Measurements from ENCODE around the gene MVK. TPM values are rescaled to one million over a fixed set of nuclear protein-coding genes. Genes with fewer than 3 reads are reported as not detected.

Gene MVK
- total RNA-seq, 2 donors from 2014 or later, result 12.8 to 22.6 TPM

- Mint-ChIP-seq H3K9me3 (no peaks in the 10 kb centered on the region), H3K4me3 (no peak overlapping the region), H3K4me1 (peaks cover 10% of the 10 kb centered on the region), H3K27ac (no peak overlapping the region), H3K27me3 (ENCODE audit: insufficient read depth) (peaks cover 9% of the 10 kb centered on the region), H3K36me3 (ENCODE audit: low read depth) (no peaks in the 10 kb centered on the region)
- TF ChIP-seq, protein P1, sequence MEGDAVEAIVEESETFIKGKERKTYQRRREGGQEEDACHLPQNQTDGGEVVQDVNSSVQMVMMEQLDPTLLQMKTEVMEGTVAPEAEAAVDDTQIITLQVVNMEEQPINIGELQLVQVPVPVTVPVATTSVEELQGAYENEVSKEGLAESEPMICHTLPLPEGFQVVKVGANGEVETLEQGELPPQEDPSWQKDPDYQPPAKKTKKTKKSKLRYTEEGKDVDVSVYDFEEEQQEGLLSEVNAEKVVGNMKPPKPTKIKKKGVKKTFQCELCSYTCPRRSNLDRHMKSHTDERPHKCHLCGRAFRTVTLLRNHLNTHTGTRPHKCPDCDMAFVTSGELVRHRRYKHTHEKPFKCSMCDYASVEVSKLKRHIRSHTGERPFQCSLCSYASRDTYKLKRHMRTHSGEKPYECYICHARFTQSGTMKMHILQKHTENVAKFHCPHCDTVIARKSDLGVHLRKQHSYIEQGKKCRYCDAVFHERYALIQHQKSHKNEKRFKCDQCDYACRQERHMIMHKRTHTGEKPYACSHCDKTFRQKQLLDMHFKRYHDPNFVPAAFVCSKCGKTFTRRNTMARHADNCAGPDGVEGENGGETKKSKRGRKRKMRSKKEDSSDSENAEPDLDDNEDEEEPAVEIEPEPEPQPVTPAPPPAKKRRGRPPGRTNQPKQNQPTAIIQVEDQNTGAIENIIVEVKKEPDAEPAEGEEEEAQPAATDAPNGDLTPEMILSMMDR (conservative IDR thresholded peaks at IDR 0.05), result no peak
- H3K9me3 ChIP-seq (ENCODE audit: control insufficient read depth, low read length), result no peaks in the 10 kb centered on the region
- WGBS, 2 experiments (ENCODE audit: insufficient coverage in 1 of 2, insufficient read length in 1 of 2), result 88 to 92% methylated on average over 8 to 10 of the region's 10 CpGs
- H3K9ac ChIP-seq (ENCODE audit: extremely low read depth, low read length, poor library complexity, severe bottlenecking), result no peak overlapping the region
- no peak overlapping the region for H3K27ac ChIP-seq (ENCODE audit: low read depth, low read length)
- H3K36me3 ChIP-seq (ENCODE audit: control insufficient read depth, insufficient read depth, low read length), result no peaks in the 10 kb centered on the region
- H3K4me1 ChIP-seq (ENCODE audit: control insufficient read depth, insufficient read depth, low read length), result peaks cover 10% of the 10 kb centered on the region
- H3K4me3 ChIP-seq (ENCODE audit: low read length), result no peak overlapping the region
- DNase-seq, result no peak
- H3K27me3 ChIP-seq (ENCODE audit: control insufficient read depth, insufficient read depth, low read length, poor library complexity, severe bottlenecking), result no peaks in the 10 kb centered on the region
These were observed 43.9 kb downstream of the MVK start for GRCh38 chr12:109617491-109617890.

DNA sequence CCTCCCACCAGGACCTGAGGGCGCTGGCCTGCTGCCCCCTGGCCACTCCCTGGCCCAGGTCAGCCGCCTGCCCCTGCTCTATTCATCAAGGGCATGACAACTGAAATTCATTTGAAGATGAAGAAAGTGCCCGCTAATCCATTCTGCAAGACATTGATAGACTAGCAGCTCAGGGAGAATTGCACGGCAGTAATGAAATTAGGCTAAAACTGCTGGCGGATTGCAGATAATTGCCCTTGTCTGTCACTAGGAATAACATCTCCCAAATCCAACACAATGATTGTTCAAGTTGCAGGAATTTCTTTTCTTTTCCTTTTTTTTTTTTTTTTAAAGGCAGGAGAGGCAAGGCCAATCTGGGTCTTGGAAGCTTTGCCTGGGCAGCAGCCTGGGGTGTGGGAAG, 44.5 kb downstream of the MVK start:
- no peaks in the 10 kb centered on the region for H3K9me3 Mint-ChIP-seq
- Histone ChIP-seq H3K4me3 (ENCODE audit: low read length) (no peak overlapping the region), H3K9ac (ENCODE audit: extremely low read depth, low read length, poor library complexity, severe bottlenecking) (no peak overlapping the region), H3K27ac (ENCODE audit: low read depth, low read length) (no peak overlapping the region), H3K4me1 (ENCODE audit: control insufficient read depth, insufficient read depth, low read length) (peaks cover 12% of the 10 kb centered on the region), H3K9me3 (ENCODE audit: control insufficient read depth, low read length) (no peaks in the 10 kb centered on the region), H3K27me3 (ENCODE audit: control insufficient read depth, insufficient read depth, low read length, poor library complexity, severe bottlenecking) (no peaks in the 10 kb centered on the region), H3K36me3 (ENCODE audit: control insufficient read depth, insufficient read depth, low read length) (no peaks in the 10 kb centered on the region)
- peaks cover 9% of the 10 kb centered on the region for H3K27me3 Mint-ChIP-seq (ENCODE audit: insufficient read depth)
- peaks cover 9% of the 10 kb centered on the region for H3K4me1 Mint-ChIP-seq
- H3K4me3 Mint-ChIP-seq, result no peak overlapping the region
- TF ChIP-seq, protein P1 (conservative IDR thresholded peaks at IDR 0.05), result no peak
- H3K27ac Mint-ChIP-seq, result no peak overlapping the region
- 86 to 87% methylated on average over 5 of the region's 5 CpGs for WGBS, 2 experiments (ENCODE audit: insufficient coverage in 1 of 2, insufficient read length in 1 of 2)
- no peak for DNase-seq
- H3K36me3 Mint-ChIP-seq (ENCODE audit: low read depth), result no peaks in the 10 kb centered on the region

DNA sequence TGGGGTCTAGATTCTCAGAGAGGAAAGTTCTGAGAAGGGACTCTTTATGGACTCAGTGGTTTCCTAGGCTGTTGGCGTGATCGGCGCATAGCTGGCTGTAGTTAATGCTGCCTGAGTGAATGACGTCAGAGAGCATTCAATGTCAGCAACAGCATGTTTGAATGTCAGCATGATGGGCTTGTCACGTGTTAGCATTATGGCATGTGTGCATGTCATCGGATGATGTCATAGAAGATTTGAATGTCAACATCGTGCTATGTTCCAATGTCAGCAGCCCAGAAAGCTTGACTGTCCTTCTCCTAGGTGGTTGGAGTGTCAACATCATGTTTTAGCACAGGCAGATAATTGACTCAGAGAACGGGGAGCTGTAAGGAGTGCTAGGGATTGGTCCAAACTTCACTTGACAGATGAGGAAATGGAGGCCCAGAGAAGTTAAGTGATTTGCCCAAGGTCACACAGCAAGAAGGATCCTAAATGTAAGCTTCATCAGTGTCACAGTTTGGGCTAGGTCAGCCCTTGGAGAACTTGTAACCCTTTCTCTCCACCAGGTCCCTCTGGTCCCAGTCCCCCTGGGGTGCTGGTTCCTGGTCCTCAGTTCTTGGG, 45.5 kb downstream of the MVK start:
- WGBS, 2 experiments (ENCODE audit: insufficient coverage in 1 of 2, insufficient read length in 1 of 2), result 90 to 93% methylated on average over 8 of the region's 8 CpGs
- no peak overlapping the region for H3K4me3 ChIP-seq (ENCODE audit: low read length)
- H3K36me3 Mint-ChIP-seq (ENCODE audit: low read depth), result no peaks in the 10 kb centered on the region

More for the DNA sequence above, 45.5 kb downstream of the MVK start:
- no peaks in the 10 kb centered on the region for H3K36me3 ChIP-seq (ENCODE audit: control insufficient read depth, insufficient read depth, low read length)
- no peaks in the 10 kb centered on the region for H3K27me3 ChIP-seq (ENCODE audit: control insufficient read depth, insufficient read depth, low read length, poor library complexity, severe bottlenecking)
- TF ChIP-seq, protein P1 (conservative IDR thresholded peaks at IDR 0.05), result no peak
- no peaks in the 10 kb centered on the region for H3K9me3 Mint-ChIP-seq
- no peak overlapping the region for H3K27ac Mint-ChIP-seq
- DNase-seq, result no peak
- no peak overlapping the region for H3K27ac ChIP-seq (ENCODE audit: low read depth, low read length)
- peaks cover 15% of the 10 kb centered on the region for H3K4me1 ChIP-seq (ENCODE audit: control insufficient read depth, insufficient read depth, low read length)
- H3K27me3 Mint-ChIP-seq (ENCODE audit: insufficient read depth), result peaks cover 9% of the 10 kb centered on the region
- H3K9me3 ChIP-seq (ENCODE audit: control insufficient read depth, low read length), result no peaks in the 10 kb centered on the region
- no peak overlapping the region for H3K4me3 Mint-ChIP-seq
- no peak overlapping the region for H3K9ac ChIP-seq (ENCODE audit: extremely low read depth, low read length, poor library complexity, severe bottlenecking)
- H3K4me1 Mint-ChIP-seq, result peaks cover 3% of the 10 kb centered on the region

Measured in endodermal cell (in vitro differentiated cells).